B cell (primary cell): ENCODE results near the gene TMEM238L. TPM values are rescaled to one million over a fixed set of nuclear protein-coding genes. Genes with fewer than 3 reads are reported as not detected.

Experiments used
- ATAC-seq: fragments of 200-7000 bp; cut with Tn5 transposase; one replicate; pipeline ENCODE4 v1.10.0; 2021; ENCODE audit warnings: low read depth, mild to moderate bottlenecking, moderate number of reproducible peaks, moderate library complexity
- CTCF ChIA-PET: fragments of 350-600 bp; sonication (Branson Sonifier 250); formaldehyde crosslinking; loops from one replicate; lab custom pipeline; 2021; ENCODE audit warnings: antibody characterized with exemption, inconsistent platforms; lab: Charles Lee
- POLR2A ChIA-PET: fragments of 350-600 bp; sonication (Branson Sonifier 250); formaldehyde crosslinking; loops from one replicate; lab custom pipeline; 2021; ENCODE audit warnings: antibody characterized with exemption; lab: Charles Lee
- DNase-seq: peaks from one replicate; pipeline ENCODE4 v3.0.0; 2013
- H2AFZ ChIP-seq: 2 replicates; pipeline ENCODE4 v1.6.1; 2012; ENCODE audit warnings: mild to moderate bottlenecking, low read depth, low read length; ENCODE audit not compliant: insufficient read depth, poor library complexity, severe bottlenecking
- H3K27ac ChIP-seq, 2 donors: 1 replicate in 1 of 2; 2 replicates in 1 of 2; pipeline ENCODE4 v1.5.1; 2012 to 2013; ENCODE audit warnings: low read length in 2 of 2, mild to moderate bottlenecking in 2 of 2, moderate library complexity in 1 of 2
- H3K27me3 ChIP-seq, 4 experiments: fragments of 200-600 bp in 1 of 4; sonication (generic) in 1 of 4; replicated peaks in 1 of 4; 1 replicate in 2 of 4; 2 replicates in 2 of 4; pipeline versions ENCODE4 v1.6.1 to v1.7.0; 2013 to 2016; ENCODE audit warnings: low read length in 3 of 4, mild to moderate bottlenecking in 2 of 4, mixed read lengths in 1 of 4, moderate library complexity in 1 of 4; ENCODE audit not compliant: insufficient read depth in 4 of 4, control insufficient read depth in 3 of 4; ENCODE audit errors: control extremely low read depth in 1 of 4
- H3K36me3 ChIP-seq, 2 experiments: replicated peaks in 1 of 2; 1 replicate in 1 of 2; 2 replicates in 1 of 2; pipeline versions ENCODE4 v1.6.1 to v1.7.1; 2013; ENCODE audit warnings: low read length in 1 of 2; ENCODE audit not compliant: insufficient read depth in 2 of 2, control insufficient read depth in 1 of 2; ENCODE audit errors: control extremely low read depth in 1 of 2, extremely low read depth in 1 of 2
- H3K4me1 ChIP-seq, 2 donors: fragments of 200-600 bp in 1 of 2; sonication (generic) in 1 of 2; 1 replicate in 1 of 2; 2 replicates in 1 of 2; pipeline versions ENCODE4 v1.5.1 to v1.6.1; 2013 to 2017; ENCODE audit warnings: low read length in 2 of 2; ENCODE audit not compliant: control insufficient read depth in 2 of 2, insufficient read depth in 2 of 2
- H3K4me2 ChIP-seq: replicated peaks from 2 replicates; pipeline ENCODE3; 2012; ENCODE audit warnings: mild to moderate bottlenecking, low read depth, low read length; ENCODE audit not compliant: poor library complexity, severe bottlenecking
- H3K4me3 ChIP-seq, 5 experiments: fragments of 200-600 bp in 1 of 5; sonication (generic) in 1 of 5; 1 replicate in 3 of 5; 2 replicates in 2 of 5; pipeline versions ENCODE4 v1.5.1 to v1.7.0; 2011 to 2016; ENCODE audit warnings: low read length in 4 of 5, mild to moderate bottlenecking in 4 of 5, low read depth in 2 of 5, control low read depth in 1 of 5, moderate library complexity in 1 of 5; ENCODE audit not compliant: insufficient read depth in 1 of 5; ENCODE audit errors: control extremely low read depth in 1 of 5, extremely low read depth in 1 of 5
- H3K79me2 ChIP-seq: fragments of 200-600 bp; sonication (generic); one replicate; pipeline ENCODE4 v1.6.0; 2016; ENCODE audit warnings: low read length; ENCODE audit not compliant: control insufficient read depth, insufficient read depth
- H3K9ac ChIP-seq: fragments of 200-600 bp; sonication (generic); 2 replicates; pipeline ENCODE4 v1.6.1; 2017; ENCODE audit warnings: mild to moderate bottlenecking, low read length, moderate library complexity
- H3K9me3 ChIP-seq, 3 donors: one replicate each; pipeline versions ENCODE4 v1.6.1 to v1.7.1; 2013; ENCODE audit warnings: low read length in 2 of 3; ENCODE audit not compliant: control insufficient read depth in 2 of 3, insufficient read depth in 1 of 3; ENCODE audit errors: control extremely low read depth in 1 of 3
- H4K20me1 ChIP-seq: 2 replicates; pipeline ENCODE4 v1.6.0; 2012; ENCODE audit warnings: mild to moderate bottlenecking, low read length; ENCODE audit not compliant: insufficient read depth, control insufficient read depth, poor library complexity, severe bottlenecking
- H3K27ac Mint-ChIP-seq: one replicate; pipeline ENCODE4 v1.8.0; 2021; ENCODE audit warnings: mixed read lengths
- H3K27me3 Mint-ChIP-seq: one replicate; pipeline ENCODE4 v1.8.0; 2021; ENCODE audit warnings: mixed read lengths
- H3K4me1 Mint-ChIP-seq: one replicate; pipeline ENCODE4 v1.8.0; 2021; ENCODE audit warnings: mixed read lengths
- H3K4me3 Mint-ChIP-seq: one replicate; pipeline ENCODE4 v1.8.0; 2021; ENCODE audit warnings: mixed read lengths
- H3K9me3 Mint-ChIP-seq: one replicate; pipeline ENCODE4 v1.8.0; 2022; ENCODE audit warnings: mixed read lengths; ENCODE audit not compliant: insufficient read depth
- EZH2 ChIP-seq: IDR thresholded peaks from 2 replicates; pipeline ENCODE4 v1.6.1; 2012; ENCODE audit warnings: borderline replicate concordance, low read depth, mild to moderate bottlenecking, moderate library complexity, low read length; ENCODE audit not compliant: insufficient read depth, poor library complexity, severe bottlenecking
- WGBS: methylation state at CpG from one replicate; pipeline ENCODE4 v1.1.5; 2013; ENCODE audit warnings: missing lambda C conversion rate; ENCODE audit not compliant: insufficient coverage; 5-methylcytosine and 5-hydroxymethylcytosine counted together
- intact Hi-C: fragments of 100-400 bp; cut with micrococcal nuclease; formaldehyde crosslinking; loops from one replicate; pipeline ENCODE4 v1.10.0; 2022
- polyA plus RNA-seq: library from polyadenylated mRNA; depleted of rRNA; stranded (reverse); fragments of >200 nt; gene quantifications from 2 replicates; pipeline ENCODE4 v1.2.3, GENCODE V29; 2012
- total RNA-seq, 2 donors: library from RNA; stranded (reverse); fragments of 120-200 nt in 1 of 2; gene quantifications; 1 replicate in 1 of 2; 2 replicates in 1 of 2; pipeline versions ENCODE4 v1.2.3 to v1.2.4, GENCODE V29; 2013 to 2022
- TF ChIP-seq, protein P1 (sequence below): fragments of 200-600 bp; IDR thresholded peaks from one replicate; pipeline ENCODE4 v1.8.0; 2022; ENCODE audit warnings: antibody characterized with exemption, mild to moderate bottlenecking

TMEM238L gene
- total and polyA plus RNA-seq, 2 donors (not counting 1 experiment from before 2014, with no cell fraction given), result not detected

DNA sequence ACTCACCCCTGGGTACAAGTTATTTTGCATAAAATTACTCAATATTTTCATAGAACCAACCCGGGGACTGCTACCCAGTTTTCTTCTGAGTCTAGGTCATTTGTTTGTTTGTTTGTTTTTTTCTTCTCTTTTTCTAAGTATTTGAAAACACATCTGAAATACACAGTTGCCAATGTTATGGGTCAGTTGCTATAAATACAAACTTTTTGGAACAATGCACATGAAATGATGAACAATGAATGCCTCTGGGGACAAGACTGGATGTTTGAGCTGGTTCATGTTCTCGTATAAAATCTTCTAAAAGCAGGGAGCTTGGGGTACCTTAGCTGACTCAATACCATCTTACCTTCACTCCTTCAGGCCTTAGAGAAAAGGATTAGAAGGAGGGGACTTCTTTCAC is 30.5 kb downstream of the TMEM238L start:
- ATAC-seq, result no peak
- Mint-ChIP-seq H3K27me3 (peaks cover 2% of the 10 kb centered on the region), H3K4me3 (no peak overlapping the region), H3K9me3 (peaks cover 8% of the 10 kb centered on the region), H3K4me1 (peaks cover 5% of the 10 kb centered on the region), H3K27ac (no peak overlapping the region)
- peaks cover 0 to 4% (median 0%) of the 10 kb centered on the region in 4 experiments for H3K27me3 ChIP-seq
- no peak overlapping the region for H3K9ac ChIP-seq
- H3K4me2 ChIP-seq, result no peak overlapping the region
- no peak for TF ChIP-seq EZH2
- TF ChIP-seq, protein P1, sequence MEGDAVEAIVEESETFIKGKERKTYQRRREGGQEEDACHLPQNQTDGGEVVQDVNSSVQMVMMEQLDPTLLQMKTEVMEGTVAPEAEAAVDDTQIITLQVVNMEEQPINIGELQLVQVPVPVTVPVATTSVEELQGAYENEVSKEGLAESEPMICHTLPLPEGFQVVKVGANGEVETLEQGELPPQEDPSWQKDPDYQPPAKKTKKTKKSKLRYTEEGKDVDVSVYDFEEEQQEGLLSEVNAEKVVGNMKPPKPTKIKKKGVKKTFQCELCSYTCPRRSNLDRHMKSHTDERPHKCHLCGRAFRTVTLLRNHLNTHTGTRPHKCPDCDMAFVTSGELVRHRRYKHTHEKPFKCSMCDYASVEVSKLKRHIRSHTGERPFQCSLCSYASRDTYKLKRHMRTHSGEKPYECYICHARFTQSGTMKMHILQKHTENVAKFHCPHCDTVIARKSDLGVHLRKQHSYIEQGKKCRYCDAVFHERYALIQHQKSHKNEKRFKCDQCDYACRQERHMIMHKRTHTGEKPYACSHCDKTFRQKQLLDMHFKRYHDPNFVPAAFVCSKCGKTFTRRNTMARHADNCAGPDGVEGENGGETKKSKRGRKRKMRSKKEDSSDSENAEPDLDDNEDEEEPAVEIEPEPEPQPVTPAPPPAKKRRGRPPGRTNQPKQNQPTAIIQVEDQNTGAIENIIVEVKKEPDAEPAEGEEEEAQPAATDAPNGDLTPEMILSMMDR, result no peak
- ChIA-PET CTCF (interaction anchor here (1.1 kb wide), 1 partner anchor 11 kb away, joined by 5 read pairs; no protein-coding TSS in a partner anchor), POLR2A (no interaction called here)
- DNase-seq, result no peak
- H3K4me3 ChIP-seq, result no peak overlapping the region
- peaks cover 0 to 8% (median 6%) of the 10 kb centered on the region in 3 donors for H3K9me3 ChIP-seq
- WGBS, result no CpG with 5 or more reads among the region's 2 CpGs
- H3K79me2 ChIP-seq, result no peaks in the 10 kb centered on the region
- no peaks in the 10 kb centered on the region for H3K36me3 ChIP-seq
- H2AFZ ChIP-seq, result no peak overlapping the region
- no peak overlapping the region for H3K27ac ChIP-seq
- peaks cover 0 to 6% of the 10 kb centered on the region in 2 donors for H3K4me1 ChIP-seq
- intact Hi-C loops, result no loop called here
- no peaks in the 10 kb centered on the region for H4K20me1 ChIP-seq

DNA sequence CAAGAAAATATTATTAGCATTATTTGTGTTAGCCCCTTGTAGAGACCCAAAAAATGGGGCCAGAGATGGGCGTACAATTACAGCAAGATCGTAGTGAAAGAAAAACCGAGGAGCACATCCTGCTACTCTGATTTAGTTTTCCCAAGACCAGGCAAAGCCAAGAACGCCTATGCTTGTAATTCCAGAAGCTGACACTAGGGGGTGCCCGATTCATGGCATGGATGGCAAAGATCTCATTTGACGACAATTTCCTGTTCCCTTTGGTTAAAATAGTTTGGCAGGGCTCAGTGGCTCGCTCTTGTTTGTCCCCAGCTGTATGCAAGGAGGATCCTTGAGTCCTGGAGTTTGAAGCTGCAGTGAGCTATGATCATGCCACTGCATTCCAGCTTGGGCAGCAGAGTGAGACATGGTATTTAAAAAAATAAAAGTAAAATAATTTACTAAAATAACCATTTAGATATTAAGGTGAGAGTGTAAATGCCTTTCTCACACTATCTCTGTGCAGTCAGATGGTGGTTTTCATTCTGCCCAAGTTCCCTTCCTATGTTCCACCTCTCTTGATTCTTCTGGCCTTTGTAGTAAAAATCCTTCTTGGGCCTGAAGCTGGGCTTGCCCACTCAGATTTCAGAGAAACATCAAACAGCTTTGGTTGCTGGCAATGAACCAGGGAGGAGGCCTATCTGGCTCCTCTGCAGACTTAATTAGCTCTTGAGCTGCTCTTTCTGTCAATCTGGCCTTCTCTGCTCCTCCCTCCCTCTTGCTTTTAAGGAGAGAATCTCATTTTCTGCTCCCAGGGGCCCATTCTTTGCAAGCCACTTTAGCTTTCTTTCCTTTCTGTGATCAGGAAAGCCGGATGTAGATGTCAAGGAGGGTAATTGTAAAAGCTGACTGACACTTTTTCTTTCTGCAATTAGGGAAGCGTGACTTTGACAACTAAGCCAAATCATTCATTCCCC is 31.2 kb downstream of the TMEM238L start:
- Histone ChIP-seq H3K9me3 (peaks cover 0 to 8% (median 6%) of the 10 kb centered on the region in 3 donors), H3K27ac (no peak overlapping the region), H3K27me3 (peaks cover 0 to 4% (median 0%) of the 10 kb centered on the region in 4 experiments), H3K79me2 (no peaks in the 10 kb centered on the region), H3K4me1 (peaks cover 0 to 6% of the 10 kb centered on the region in 2 donors), H3K4me2 (no peak overlapping the region), H3K9ac (no peak overlapping the region), H4K20me1 (no peaks in the 10 kb centered on the region), H3K36me3 (no peaks in the 10 kb centered on the region), H3K4me3 (no peak overlapping the region), H2AFZ (no peak overlapping the region)
- ATAC-seq (no peak), DNase-seq (peak; percentile 16)
- H3K9me3 Mint-ChIP-seq, result peaks cover 8% of the 10 kb centered on the region
- no peak overlapping the region for H3K4me3 Mint-ChIP-seq
- H3K4me1 Mint-ChIP-seq, result peaks cover 5% of the 10 kb centered on the region
- peaks cover 2% of the 10 kb centered on the region for H3K27me3 Mint-ChIP-seq
- 25% methylated on average over 7 of the region's 9 CpGs for WGBS
- no peak overlapping the region for H3K27ac Mint-ChIP-seq
- CTCF ChIA-PET, result interaction anchor here (0.5 to 1.1 kb wide), 2 partner anchors 11 to 103 kb away, joined by 5 to 6 read pairs; no protein-coding TSS in a partner anchor
- TF ChIP-seq, protein P1, result peak; percentile 77
- TF ChIP-seq EZH2, result no peak
- POLR2A ChIA-PET, result no interaction called here
- intact Hi-C loops, result no loop called here
